Subcutaneous adipose tissue (tissue), 4 donors: ENCODE measurements around the gene COQ9. TPM values are rescaled to one million over a fixed set of nuclear protein-coding genes. Genes with fewer than 3 reads are reported as not detected.

Experiments
- total RNA-seq, 4 donors: library from RNA; depleted of rRNA; stranded (reverse); fragments of >200 nt; gene quantifications; one replicate each; pipeline ENCODE4 v1.1.0, GENCODE V29; 2016
- TF ChIP-seq, protein P1 (sequence below): fragments of 450-650 bp; IDR thresholded peaks from one replicate; pipeline ENCODE4 v1.5.1; 2016; ENCODE audit warnings: low read depth, mild to moderate bottlenecking, control low read depth, antibody characterized with exemption, moderate library complexity

The COQ9 gene
- total RNA-seq, 4 donors from 2014 or later = 23.5 to 49.5 (median 30.1) TPM

DNA sequence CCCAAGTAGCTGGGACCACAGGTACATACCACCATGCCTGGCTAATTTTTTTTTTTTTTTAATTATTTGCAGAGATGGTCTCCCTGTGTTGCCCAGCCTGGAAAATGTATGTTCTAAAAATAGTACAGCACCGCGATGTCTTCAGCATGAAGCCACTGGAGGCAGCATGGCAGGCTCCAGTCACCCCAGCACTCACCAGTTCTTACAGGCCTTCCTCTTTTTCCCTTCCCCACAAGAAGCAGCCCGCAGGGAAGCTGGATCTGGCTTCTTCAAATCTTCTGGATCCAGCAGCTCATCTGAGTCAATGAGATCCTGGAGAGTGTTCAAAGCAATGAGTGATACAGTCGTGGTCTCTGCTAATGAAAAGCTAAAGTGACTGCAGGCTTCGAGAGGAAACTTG, 16.3 kb upstream of the COQ9 start:
- TF ChIP-seq, protein P1, sequence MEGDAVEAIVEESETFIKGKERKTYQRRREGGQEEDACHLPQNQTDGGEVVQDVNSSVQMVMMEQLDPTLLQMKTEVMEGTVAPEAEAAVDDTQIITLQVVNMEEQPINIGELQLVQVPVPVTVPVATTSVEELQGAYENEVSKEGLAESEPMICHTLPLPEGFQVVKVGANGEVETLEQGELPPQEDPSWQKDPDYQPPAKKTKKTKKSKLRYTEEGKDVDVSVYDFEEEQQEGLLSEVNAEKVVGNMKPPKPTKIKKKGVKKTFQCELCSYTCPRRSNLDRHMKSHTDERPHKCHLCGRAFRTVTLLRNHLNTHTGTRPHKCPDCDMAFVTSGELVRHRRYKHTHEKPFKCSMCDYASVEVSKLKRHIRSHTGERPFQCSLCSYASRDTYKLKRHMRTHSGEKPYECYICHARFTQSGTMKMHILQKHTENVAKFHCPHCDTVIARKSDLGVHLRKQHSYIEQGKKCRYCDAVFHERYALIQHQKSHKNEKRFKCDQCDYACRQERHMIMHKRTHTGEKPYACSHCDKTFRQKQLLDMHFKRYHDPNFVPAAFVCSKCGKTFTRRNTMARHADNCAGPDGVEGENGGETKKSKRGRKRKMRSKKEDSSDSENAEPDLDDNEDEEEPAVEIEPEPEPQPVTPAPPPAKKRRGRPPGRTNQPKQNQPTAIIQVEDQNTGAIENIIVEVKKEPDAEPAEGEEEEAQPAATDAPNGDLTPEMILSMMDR = no peak

DNA sequence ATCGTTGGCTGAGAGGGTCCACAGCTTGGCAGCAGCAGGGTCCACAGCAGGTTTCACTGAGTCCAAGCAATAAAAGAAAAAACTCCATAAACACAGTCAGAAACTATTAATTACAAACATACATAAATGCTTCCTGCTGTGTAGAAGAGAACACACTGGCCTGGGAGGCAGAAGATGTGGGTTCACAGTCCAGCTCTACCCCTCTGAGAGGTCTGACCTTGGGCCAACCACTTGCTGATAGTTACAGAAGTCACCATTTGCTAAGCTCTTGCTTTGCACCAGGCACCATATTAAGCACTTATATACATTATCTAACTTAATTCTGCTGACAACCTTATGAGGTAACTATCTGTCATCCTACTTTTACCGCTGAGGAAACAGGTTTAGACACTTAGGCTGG, 14.8 kb upstream of the COQ9 start:
- TF ChIP-seq, protein P1 = no peak

DNA sequence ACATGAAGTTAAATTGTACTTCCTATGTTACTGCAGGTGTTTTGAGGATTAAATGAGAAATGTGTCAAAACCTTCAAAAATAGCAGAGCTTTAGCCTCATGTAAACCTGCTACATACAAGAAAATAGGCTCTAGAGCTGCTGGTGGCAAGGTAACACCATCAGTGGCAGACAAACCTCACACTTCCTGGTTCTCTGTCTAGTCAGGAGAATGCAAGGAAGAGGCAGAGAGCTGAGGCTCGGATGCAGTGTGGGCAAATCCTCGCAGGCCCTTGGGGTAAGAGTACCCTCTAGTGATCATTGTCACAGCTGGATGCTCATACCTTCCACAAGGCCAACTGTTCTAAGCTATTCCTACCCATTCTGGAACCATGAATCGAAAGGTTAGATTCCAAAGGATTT, 14.3 kb upstream of the COQ9 start:
- TF ChIP-seq, protein P1 = no peak

DNA sequence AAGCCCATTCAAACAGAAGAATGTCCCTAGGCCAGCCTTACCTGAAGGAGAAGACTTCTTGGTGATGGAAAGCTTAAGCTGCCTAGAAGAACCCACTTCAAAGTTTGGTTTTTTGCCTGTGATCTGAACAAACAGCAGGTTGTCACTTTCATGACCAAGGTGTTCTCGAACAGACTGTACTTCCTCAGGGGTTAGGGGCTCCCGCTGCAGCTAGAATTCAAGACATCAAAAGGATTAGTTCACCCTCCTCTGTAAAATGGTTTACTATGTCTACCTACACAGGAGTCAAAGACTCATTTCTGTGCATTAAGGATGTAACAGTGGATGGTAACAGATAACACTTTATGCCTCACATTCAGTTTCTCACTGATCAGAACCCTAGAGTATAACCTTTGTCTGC, 13.3 kb upstream of the COQ9 start:
- TF ChIP-seq, protein P1 = no peak

DNA sequence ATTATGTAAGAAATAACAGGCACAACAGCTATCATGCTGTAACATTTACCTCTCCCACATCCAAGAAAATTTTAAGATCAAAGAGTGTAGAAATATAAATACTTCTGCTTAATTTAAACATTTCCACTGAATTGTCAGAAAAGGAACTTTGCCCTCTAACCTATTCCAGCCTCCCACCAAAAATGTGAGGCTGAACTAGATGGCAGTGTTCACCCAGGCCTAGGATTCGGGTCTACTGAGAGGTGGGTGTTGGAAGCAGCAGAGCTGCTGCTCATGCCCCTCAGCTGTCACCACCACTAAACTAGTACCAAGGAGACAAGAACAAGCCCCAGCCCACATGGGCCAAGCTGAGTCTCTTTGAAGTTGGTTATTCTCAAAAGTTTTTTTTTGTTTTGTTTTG, 11.4 kb upstream of the COQ9 start:
- TF ChIP-seq, protein P1 = no peak

DNA sequence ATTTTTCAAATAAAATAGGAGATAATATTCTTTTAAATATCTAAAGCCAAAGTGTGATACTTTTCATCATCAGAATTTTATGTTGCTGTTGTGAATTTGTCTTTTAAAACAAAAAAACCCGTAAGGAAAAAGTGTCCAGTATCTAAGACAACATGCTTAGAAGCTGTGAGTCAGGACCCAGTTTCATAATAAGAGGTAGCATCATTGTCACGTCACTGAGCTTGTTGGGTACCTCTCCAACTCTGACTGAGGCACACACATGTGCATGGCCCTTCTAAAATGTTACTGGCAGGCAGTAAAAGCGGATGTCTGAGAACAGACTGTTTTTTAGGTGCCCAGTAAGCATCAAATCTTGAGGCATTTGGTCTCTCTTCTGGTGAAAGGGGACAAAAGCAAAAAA, 2.6 kb upstream of the COQ9 start:
- TF ChIP-seq, protein P1 = no peak

DNA sequence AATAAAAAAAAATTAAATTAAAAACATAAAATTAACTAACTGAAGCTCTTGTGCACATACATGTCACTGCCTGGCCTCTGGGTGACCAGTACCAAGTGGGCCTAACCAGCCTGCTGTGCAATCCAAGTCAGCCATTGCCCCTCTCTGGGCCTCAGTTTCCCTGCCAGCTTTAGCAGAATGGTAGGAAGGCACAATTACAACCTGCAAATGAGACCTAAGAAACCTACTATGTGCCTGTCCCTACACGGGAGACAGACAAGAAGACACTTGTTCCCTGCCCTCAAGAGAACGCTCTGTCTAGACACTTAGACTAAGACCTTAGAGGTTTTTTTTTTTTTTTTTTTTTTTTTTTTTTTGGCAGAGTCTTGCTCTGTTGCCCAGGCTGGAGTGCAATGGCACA, 1.8 kb upstream of the COQ9 start:
- TF ChIP-seq, protein P1 = no peak
